Measurements from ENCODE around the gene TNP2. TPM values are rescaled to one million over a fixed set of nuclear protein-coding genes. Genes with fewer than 3 reads are reported as not detected.
A peak's percentile ranks its signal among the peaks of the same experiment; 100 is the strongest.

TNP2 gene
- total and polyA plus RNA-seq, 9 of the 15 experiments (the other 6 are each of a cell fraction or from before 2014, with no cell fraction given): not detected

GRCh38 chr16:11251525-11252481 is 17.3 kb downstream of the TNP2 start (continued):
- no peak for TF ChIP-seq ZBTB2 (IDR thresholded peaks at IDR 0.05)
- TF ChIP-seq HLTF (IDR thresholded peaks at IDR 0.05): no peak
- TF ChIP-seq ZNF395 (CRISPR knock-in tag; IDR thresholded peaks at IDR 0.05): no peak
- TF ChIP-seq OTX1 (CRISPR knock-in tag; IDR thresholded peaks at IDR 0.05): no peak
- TF ChIP-seq ZNF431 (CRISPR knock-in tag; IDR thresholded peaks at IDR 0.05): no peak
- no peak for TF ChIP-seq NONO (IDR thresholded peaks at IDR 0.05; ENCODE audit: low read depth in 2 of 2, low read length in 1 of 2)
- 0 out of 2 replicates have a peak, but pooled peaks have one; percentile 11 for TF ChIP-seq THRB (CRISPR knock-in tag; conservative IDR thresholded peaks at IDR 0.05)
- TF ChIP-seq FOXK1 (CRISPR knock-in tag; IDR thresholded peaks at IDR 0.05; ENCODE audit: borderline replicate concordance): no peak
- no peak for TF ChIP-seq RAD51 (IDR thresholded peaks at IDR 0.05; ENCODE audit: borderline replicate concordance, low read depth)
- peak; percentile 39; the same call in 1 of the 2 replicates for TF ChIP-seq EP400 (IDR thresholded peaks at IDR 0.05)
- TF ChIP-seq SRF (CRISPR knock-in tag; IDR thresholded peaks at IDR 0.05): no peak
- no peak for TF ChIP-seq NCOA4 (IDR thresholded peaks at IDR 0.05; ENCODE audit: partially characterized antibody)
- no peak; the same call in 1 of the 2 replicates for TF ChIP-seq POLR2G (IDR thresholded peaks at IDR 0.05; ENCODE audit: low read depth, low read length)
- TF ChIP-seq THRA (IDR thresholded peaks at IDR 0.05): no peak
- TF ChIP-seq CBX5 (IDR thresholded peaks at IDR 0.05; ENCODE audit: borderline replicate concordance, low read depth): no peak
- TF ChIP-seq TFAM (CRISPR knock-in tag; conservative IDR thresholded peaks at IDR 0.05): no peak
- TF ChIP-seq RB1 (IDR thresholded peaks at IDR 0.05; ENCODE audit: low read depth): 0 out of 2 replicates have a peak, but pooled peaks have one; percentile 40
- no peak for TF ChIP-seq IRF9 (tag; IDR thresholded peaks at IDR 0.05)
- TF ChIP-seq NFRKB (IDR thresholded peaks at IDR 0.05; ENCODE audit: low read depth): no peak

All from K562 (cell line).